ENCODE measurements around the gene CD151. TPM values are rescaled to one million over a fixed set of nuclear protein-coding genes. Genes with fewer than 3 reads are reported as not detected.

Gene CD151
- total RNA-seq, 2 experiments from 2014 or later: 0.28 to 0.84 TPM

DNA sequence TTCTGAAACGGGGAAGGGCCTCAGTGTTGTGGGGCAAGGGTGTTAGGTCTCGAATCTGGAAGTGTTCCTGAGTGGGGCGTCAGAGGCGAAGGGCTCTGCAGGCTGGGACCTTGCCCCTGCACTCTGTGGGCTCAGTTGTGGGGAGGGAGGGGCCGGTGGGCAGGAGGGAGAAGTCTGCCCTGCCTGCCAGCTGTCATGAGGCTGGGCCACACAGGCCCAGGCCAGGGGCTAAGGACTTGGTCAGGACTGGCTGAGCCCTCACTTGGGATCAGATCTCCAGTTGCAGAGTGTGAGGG, 4.9 kb upstream of the CD151 start, which contains the start of gene CRACR2B:
TSS of gene CRACR2B (plus strand) at position 23 of the 296 bp plus-strand sequence. CDS start 689 bp downstream, outside the sequence.
- H3K27ac ChIP-seq (ENCODE audit: low read depth, low read length, poor library complexity, severe bottlenecking): no peak within 1 kb of the TSS
- H3K79me2 ChIP-seq (ENCODE audit: insufficient read depth, low read depth, low read length): no peaks in the 10 kb centered on the region
- DNase-seq (ENCODE audit: low spot score): no peak
- no peak for TF ChIP-seq EZH2phosphoT487 (IDR thresholded peaks at IDR 0.05; ENCODE audit: borderline replicate concordance, low read depth, low read length)
- TF ChIP-seq, protein P1, sequence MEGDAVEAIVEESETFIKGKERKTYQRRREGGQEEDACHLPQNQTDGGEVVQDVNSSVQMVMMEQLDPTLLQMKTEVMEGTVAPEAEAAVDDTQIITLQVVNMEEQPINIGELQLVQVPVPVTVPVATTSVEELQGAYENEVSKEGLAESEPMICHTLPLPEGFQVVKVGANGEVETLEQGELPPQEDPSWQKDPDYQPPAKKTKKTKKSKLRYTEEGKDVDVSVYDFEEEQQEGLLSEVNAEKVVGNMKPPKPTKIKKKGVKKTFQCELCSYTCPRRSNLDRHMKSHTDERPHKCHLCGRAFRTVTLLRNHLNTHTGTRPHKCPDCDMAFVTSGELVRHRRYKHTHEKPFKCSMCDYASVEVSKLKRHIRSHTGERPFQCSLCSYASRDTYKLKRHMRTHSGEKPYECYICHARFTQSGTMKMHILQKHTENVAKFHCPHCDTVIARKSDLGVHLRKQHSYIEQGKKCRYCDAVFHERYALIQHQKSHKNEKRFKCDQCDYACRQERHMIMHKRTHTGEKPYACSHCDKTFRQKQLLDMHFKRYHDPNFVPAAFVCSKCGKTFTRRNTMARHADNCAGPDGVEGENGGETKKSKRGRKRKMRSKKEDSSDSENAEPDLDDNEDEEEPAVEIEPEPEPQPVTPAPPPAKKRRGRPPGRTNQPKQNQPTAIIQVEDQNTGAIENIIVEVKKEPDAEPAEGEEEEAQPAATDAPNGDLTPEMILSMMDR (conservative IDR thresholded peaks at IDR 0.05; ENCODE audit: low read length): no peak
- H3K4me3 ChIP-seq (ENCODE audit: low read depth, low read length, poor library complexity, severe bottlenecking): peak within 1 kb of the TSS; percentile 62
- H3K9me3 ChIP-seq (ENCODE audit: low read length): no peaks in the 10 kb centered on the region
- no peaks in the 10 kb centered on the region for H4K20me1 ChIP-seq (ENCODE audit: insufficient read depth, low read length)
- POLR2A ChIA-PET: interaction anchor here (0.8 kb wide), 1 partner anchor 8 kb away, joined by 3 read pairs; no protein-coding TSS in a partner anchor
- peak within 1 kb of the TSS; percentile 59; the same call in 1 of the 2 replicates for H2AFZ ChIP-seq (ENCODE audit: low read length)
- BruUV-seq (replicated peaks): no TSS peak
- H3K4me1 ChIP-seq (ENCODE audit: insufficient read depth, low read length, poor library complexity, severe bottlenecking): peaks cover 36% of the 10 kb centered on the region
- intact Hi-C loops (cut with micrococcal nuclease; ENCODE audit: unreplicated experiment): no loop called here
- no peaks in the 10 kb centered on the region for H3K36me3 ChIP-seq (ENCODE audit: insufficient read depth, low read length)
- peak within 1 kb of the TSS; percentile 76 for H3K4me2 ChIP-seq (ENCODE audit: low read length)
- CTCF ChIA-PET (ENCODE audit: unreplicated experiment): no interaction called here
- H3K9me2 ChIP-seq (ENCODE audit: insufficient read depth, low read length): no peaks in the 10 kb centered on the region

DNA sequence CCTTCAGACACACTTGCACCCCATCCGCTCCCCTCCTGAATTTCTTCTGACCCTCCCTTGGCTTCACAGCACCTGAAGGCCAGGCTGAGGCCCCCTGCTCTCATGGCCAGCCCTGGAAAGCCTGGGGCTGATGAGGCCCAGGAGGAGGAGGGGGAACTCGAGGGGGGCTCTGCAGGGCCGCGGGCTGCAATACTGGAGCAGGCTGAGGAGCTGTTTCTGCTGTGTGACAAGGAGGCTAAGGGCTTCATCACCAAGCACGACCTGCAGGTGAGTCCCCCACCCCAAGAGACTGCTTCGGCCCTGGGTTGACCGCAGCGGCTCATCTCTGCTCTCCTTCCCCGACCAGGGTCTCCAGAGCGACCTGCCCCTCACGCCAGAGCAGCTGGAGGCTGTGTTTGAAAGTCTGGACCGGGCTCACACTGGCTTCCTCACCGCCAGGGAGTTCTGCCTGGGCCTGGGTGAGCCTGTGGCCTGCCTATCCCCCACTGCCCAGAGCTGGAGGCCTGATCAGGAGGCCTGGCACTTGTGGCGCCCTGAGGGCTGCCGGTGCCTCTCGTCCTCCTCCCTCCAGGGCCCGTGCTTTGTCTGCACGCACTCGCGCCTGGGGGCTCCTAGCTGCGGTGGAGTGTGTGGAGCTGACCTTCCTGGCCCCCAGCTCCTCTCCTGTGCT, 4.1 kb upstream of the CD151 start:
- no peak overlapping the region for H2AFZ ChIP-seq (ENCODE audit: low read length)
- BruUV-seq (replicated peaks): no TSS peak
- H4K20me1 ChIP-seq (ENCODE audit: insufficient read depth, low read length): no peaks in the 10 kb centered on the region
- intact Hi-C loops (cut with micrococcal nuclease; ENCODE audit: unreplicated experiment): no loop called here
- H3K4me2 ChIP-seq (ENCODE audit: low read length): 0 out of 2 replicates have a peak overlapping the region, but pooled peaks have one; percentile 68
- H3K9me2 ChIP-seq (ENCODE audit: insufficient read depth, low read length): no peaks in the 10 kb centered on the region
- no peaks in the 10 kb centered on the region for H3K9me3 ChIP-seq (ENCODE audit: low read length)
- no peak for DNase-seq (ENCODE audit: low spot score)
- no peak overlapping the region for H3K4me3 ChIP-seq (ENCODE audit: low read depth, low read length, poor library complexity, severe bottlenecking)
- H3K79me2 ChIP-seq (ENCODE audit: insufficient read depth, low read depth, low read length): no peaks in the 10 kb centered on the region
- no peak overlapping the region for H3K27ac ChIP-seq (ENCODE audit: low read depth, low read length, poor library complexity, severe bottlenecking)
- ChIA-PET CTCF (ENCODE audit: unreplicated experiment) (no interaction called here), POLR2A (interaction anchor here (0.7 kb wide), 1 partner anchor 14 kb away, joined by 3 read pairs; the partner anchor contains the start of gene TSPAN4)
- peaks cover 36% of the 10 kb centered on the region for H3K4me1 ChIP-seq (ENCODE audit: insufficient read depth, low read length, poor library complexity, severe bottlenecking)
- H3K36me3 ChIP-seq (ENCODE audit: insufficient read depth, low read length): no peaks in the 10 kb centered on the region
- no peak for TF ChIP-seq EZH2phosphoT487 (IDR thresholded peaks at IDR 0.05; ENCODE audit: borderline replicate concordance, low read depth, low read length)
- TF ChIP-seq, protein P1 (conservative IDR thresholded peaks at IDR 0.05; ENCODE audit: low read length): no peak

DNA sequence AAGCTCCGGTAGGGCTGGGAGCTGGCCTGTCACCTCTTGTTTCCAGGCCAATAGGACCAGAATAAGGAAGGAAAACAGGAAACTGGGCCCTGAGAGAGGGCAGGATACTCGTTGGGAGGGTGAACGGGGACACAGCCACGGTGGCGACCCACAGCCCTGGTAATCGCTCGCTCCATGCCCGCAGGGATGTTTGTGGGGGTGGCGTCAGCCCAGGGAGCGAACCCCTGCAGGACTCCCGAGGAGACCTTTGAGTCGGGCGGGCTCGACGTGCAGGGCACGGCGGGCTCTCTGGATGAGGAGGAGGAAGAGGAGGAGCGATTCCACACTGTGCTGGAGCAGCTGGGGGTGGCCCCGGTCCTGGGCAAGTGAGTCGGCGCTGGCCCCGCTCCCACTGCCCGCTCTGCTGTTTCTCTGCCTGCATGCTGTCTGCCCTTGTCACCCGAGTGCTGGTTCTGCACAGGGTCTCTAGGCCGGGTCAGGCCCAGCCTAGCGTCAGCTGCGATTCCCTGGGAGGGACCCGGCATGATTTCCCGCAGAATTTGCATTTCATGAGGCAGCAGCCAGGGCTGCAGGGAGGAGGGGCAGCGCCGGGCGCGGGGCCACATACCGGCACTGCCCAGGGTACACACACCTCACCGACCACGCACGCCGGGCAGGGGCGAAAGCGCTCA, 3.4 kb upstream of the CD151 start:
- Histone ChIP-seq H3K36me3 (ENCODE audit: insufficient read depth, low read length) (no peaks in the 10 kb centered on the region), H4K20me1 (ENCODE audit: insufficient read depth, low read length) (no peaks in the 10 kb centered on the region), H3K9me2 (ENCODE audit: insufficient read depth, low read length) (no peaks in the 10 kb centered on the region), H3K9me3 (ENCODE audit: low read length) (no peaks in the 10 kb centered on the region), H3K4me1 (ENCODE audit: insufficient read depth, low read length, poor library complexity, severe bottlenecking) (peaks cover 36% of the 10 kb centered on the region), H3K4me2 (ENCODE audit: low read length) (peak overlapping the region; percentile 68), H3K79me2 (ENCODE audit: insufficient read depth, low read depth, low read length) (no peaks in the 10 kb centered on the region), H3K27ac (ENCODE audit: low read depth, low read length, poor library complexity, severe bottlenecking) (no peak overlapping the region), H2AFZ (ENCODE audit: low read length) (no peak overlapping the region), H3K4me3 (ENCODE audit: low read depth, low read length, poor library complexity, severe bottlenecking) (peak overlapping the region; percentile 29)
- BruUV-seq (replicated peaks): no TSS peak
- TF ChIP-seq, protein P1 (conservative IDR thresholded peaks at IDR 0.05; ENCODE audit: low read length): no peak
- no peak for TF ChIP-seq EZH2phosphoT487 (IDR thresholded peaks at IDR 0.05; ENCODE audit: borderline replicate concordance, low read depth, low read length)
- ChIA-PET CTCF (ENCODE audit: unreplicated experiment) (no interaction called here), POLR2A (interaction anchor here (0.7 to 1.0 kb wide), 2 partner anchors 14 kb away, joined by 3 to 4 read pairs; partner anchors contain the start of gene TSPAN4)
- intact Hi-C loops (cut with micrococcal nuclease; ENCODE audit: unreplicated experiment): no loop called here
- DNase-seq (ENCODE audit: low spot score): no peak
